Smooth muscle cell (in vitro differentiated cells): ENCODE results near the gene NARF. TPM values are rescaled to one million over a fixed set of nuclear protein-coding genes. Genes with fewer than 3 reads are reported as not detected.
"Not testable (repeated sequence)": the region's sequence is repeated elsewhere in the genome, so short reads cannot be mapped to it uniquely, and the experiment has no call there.

Source experiments
- DNase-seq: peaks from one replicate; lab custom pipeline; 2025; ENCODE audit not compliant: unreplicated experiment; lab: John Stamatoyannopoulos, UW
- H2AFZ ChIP-seq: fragments of 200-600 bp; sonication (generic); 2 replicates; pipeline ENCODE4 v1.6.0; 2016; ENCODE audit warnings: antibody characterized with exemption, low read depth, mild to moderate bottlenecking
- H3F3A ChIP-seq: fragments of 200-600 bp; sonication (generic); 2 replicates; pipeline ENCODE4 v1.6.0; 2017; ENCODE audit warnings: antibody characterized with exemption, low read depth
- H3K27ac ChIP-seq: fragments of 200-600 bp; sonication (generic); 2 replicates; pipeline ENCODE4 v1.5.1; 2016; ENCODE audit warnings: low read depth, mild to moderate bottlenecking
- H3K27me3 ChIP-seq: fragments of 200-600 bp; sonication (generic); 2 replicates; pipeline ENCODE4 v1.6.1; 2016; ENCODE audit warnings: low read depth, mild to moderate bottlenecking
- H3K36me3 ChIP-seq: fragments of 200-600 bp; sonication (generic); 2 replicates; pipeline ENCODE4 v1.5.1; 2016; ENCODE audit warnings: low read depth
- H3K4me1 ChIP-seq: fragments of 200-600 bp; sonication (generic); 2 replicates; pipeline ENCODE4 v1.5.1; 2016; ENCODE audit warnings: low read depth
- H3K4me2 ChIP-seq: fragments of 200-600 bp; sonication (generic); 2 replicates; pipeline ENCODE4 v1.6.0; 2016; ENCODE audit warnings: mild to moderate bottlenecking
- H3K4me3 ChIP-seq: fragments of 200-600 bp; sonication (generic); 2 replicates; pipeline ENCODE4 v1.5.1; 2016; ENCODE audit warnings: mild to moderate bottlenecking
- H3K79me2 ChIP-seq: fragments of 200-600 bp; sonication (generic); 2 replicates; pipeline ENCODE4 v1.6.0; 2016; ENCODE audit warnings: low read depth, mild to moderate bottlenecking
- H3K9ac ChIP-seq: fragments of 200-600 bp; sonication (generic); 2 replicates; pipeline ENCODE4 v1.6.0; 2016; ENCODE audit warnings: low read depth
- H3K9me3 ChIP-seq: fragments of 200-600 bp; sonication (generic); replicated peaks from 2 replicates; pipeline ENCODE4 v1.5.1; 2016; ENCODE audit warnings: low read depth
- H4K20me1 ChIP-seq: fragments of 200-600 bp; sonication (generic); 2 replicates; pipeline ENCODE4 v1.6.0; 2016; ENCODE audit warnings: low read depth
- WGBS: methylation state at CpG from one replicate; pipeline ENCODE4 v1.1.7; 2016; ENCODE audit warnings: low lambda C conversion rate; 5-methylcytosine and 5-hydroxymethylcytosine counted together
- polyA plus RNA-seq: library from polyadenylated mRNA; unstranded; fragments of >200 nt; fragmentation: Nextera tagmentation; extraction: Ambion mirVana; gene quantifications from 2 replicates; pipeline ENCODE4 v1.2.1, GENCODE V29; 2016
- total RNA-seq: library from RNA; depleted of rRNA; stranded (reverse); fragments of >200 nt; gene quantifications from 2 replicates; pipeline ENCODE4 v1.2.3, GENCODE V29; 2014
- TF ChIP-seq, protein P1 (sequence below): fragments of 200-600 bp; sonication (generic); IDR thresholded peaks from 2 replicates; pipeline ENCODE4 v1.5.1; 2017; ENCODE audit warnings: borderline replicate concordance, mild to moderate bottlenecking, antibody characterized with exemption; ENCODE audit not compliant: insufficient read depth, poor library complexity, severe bottlenecking

The NARF gene
- total and polyA plus RNA-seq, 2 experiments from 2014 or later = 52.0 to 178 TPM

GRCh38 chr17:82502207-82502606 is 43.7 kb downstream of the NARF start:
- H3K4me2 ChIP-seq = no peak overlapping the region

DNA sequence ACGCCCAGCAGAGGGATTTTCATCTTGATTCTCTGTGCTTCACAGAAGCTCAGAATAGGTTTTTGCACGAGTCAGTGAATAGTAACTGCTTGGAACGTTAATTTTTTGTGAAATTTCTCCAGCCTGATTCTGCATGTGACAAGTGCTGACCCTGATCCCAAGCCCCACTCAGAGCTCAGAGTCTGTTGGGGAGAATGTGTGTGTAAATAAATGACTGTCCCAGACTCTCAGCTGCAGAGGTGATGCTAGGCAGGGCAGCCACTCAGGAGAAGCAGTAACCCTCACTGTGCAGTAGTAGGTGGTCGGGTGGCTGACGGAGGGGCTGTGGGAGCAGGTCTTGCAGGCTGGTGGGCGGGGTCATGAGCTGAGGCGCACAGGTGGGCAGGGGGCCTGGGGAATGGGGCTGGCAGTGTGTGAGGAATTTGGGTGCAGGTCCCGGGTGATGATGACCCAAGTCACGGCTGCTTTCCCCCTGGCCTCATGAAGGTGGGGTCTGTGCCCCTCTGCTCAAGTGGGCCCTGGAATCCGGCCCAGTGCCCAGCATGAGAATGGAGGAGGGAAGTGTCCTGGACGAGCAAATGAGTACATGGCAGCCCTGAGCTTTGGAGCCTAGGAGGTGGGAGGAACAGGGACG is 44.7 kb downstream of the NARF start:
- Histone ChIP-seq H3K4me2 (no peak overlapping the region), H3K4me3 (no peak overlapping the region), H2AFZ (no peak overlapping the region), H3K79me2 (no peaks in the 10 kb centered on the region), H3F3A (no peaks in the 10 kb centered on the region), H3K4me1 (no peaks in the 10 kb centered on the region), H3K27ac (no peak overlapping the region), H4K20me1 (no peaks in the 10 kb centered on the region), H3K9me3 (no peaks in the 10 kb centered on the region), H3K27me3 (no peaks in the 10 kb centered on the region), H3K36me3 (no peaks in the 10 kb centered on the region), H3K9ac (no peak overlapping the region)
- no peak for DNase-seq
- TF ChIP-seq, protein P1, sequence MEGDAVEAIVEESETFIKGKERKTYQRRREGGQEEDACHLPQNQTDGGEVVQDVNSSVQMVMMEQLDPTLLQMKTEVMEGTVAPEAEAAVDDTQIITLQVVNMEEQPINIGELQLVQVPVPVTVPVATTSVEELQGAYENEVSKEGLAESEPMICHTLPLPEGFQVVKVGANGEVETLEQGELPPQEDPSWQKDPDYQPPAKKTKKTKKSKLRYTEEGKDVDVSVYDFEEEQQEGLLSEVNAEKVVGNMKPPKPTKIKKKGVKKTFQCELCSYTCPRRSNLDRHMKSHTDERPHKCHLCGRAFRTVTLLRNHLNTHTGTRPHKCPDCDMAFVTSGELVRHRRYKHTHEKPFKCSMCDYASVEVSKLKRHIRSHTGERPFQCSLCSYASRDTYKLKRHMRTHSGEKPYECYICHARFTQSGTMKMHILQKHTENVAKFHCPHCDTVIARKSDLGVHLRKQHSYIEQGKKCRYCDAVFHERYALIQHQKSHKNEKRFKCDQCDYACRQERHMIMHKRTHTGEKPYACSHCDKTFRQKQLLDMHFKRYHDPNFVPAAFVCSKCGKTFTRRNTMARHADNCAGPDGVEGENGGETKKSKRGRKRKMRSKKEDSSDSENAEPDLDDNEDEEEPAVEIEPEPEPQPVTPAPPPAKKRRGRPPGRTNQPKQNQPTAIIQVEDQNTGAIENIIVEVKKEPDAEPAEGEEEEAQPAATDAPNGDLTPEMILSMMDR = no peak
- 88% methylated on average over 11 of the region's 12 CpGs for WGBS

More at GRCh38 chr17:82502207-82502606, 43.7 kb downstream of the NARF start:
- no peak for DNase-seq
- no peaks in the 10 kb centered on the region for H3K36me3 ChIP-seq
- no peaks in the 10 kb centered on the region for H3K79me2 ChIP-seq
- H2AFZ ChIP-seq = no peak overlapping the region
- H3K4me3 ChIP-seq = no peak overlapping the region
- no peaks in the 10 kb centered on the region for H3K9me3 ChIP-seq
- no peak overlapping the region for H3K27ac ChIP-seq
- H3K27me3 ChIP-seq = no peaks in the 10 kb centered on the region
- peaks cover 4% of the 10 kb centered on the region for H3K4me1 ChIP-seq
- no peaks in the 10 kb centered on the region for H3F3A ChIP-seq
- TF ChIP-seq, protein P1 = no peak
- H3K9ac ChIP-seq = no peak overlapping the region
- WGBS = 87% methylated on average over 8 of the region's 8 CpGs
- H4K20me1 ChIP-seq = no peaks in the 10 kb centered on the region

DNA sequence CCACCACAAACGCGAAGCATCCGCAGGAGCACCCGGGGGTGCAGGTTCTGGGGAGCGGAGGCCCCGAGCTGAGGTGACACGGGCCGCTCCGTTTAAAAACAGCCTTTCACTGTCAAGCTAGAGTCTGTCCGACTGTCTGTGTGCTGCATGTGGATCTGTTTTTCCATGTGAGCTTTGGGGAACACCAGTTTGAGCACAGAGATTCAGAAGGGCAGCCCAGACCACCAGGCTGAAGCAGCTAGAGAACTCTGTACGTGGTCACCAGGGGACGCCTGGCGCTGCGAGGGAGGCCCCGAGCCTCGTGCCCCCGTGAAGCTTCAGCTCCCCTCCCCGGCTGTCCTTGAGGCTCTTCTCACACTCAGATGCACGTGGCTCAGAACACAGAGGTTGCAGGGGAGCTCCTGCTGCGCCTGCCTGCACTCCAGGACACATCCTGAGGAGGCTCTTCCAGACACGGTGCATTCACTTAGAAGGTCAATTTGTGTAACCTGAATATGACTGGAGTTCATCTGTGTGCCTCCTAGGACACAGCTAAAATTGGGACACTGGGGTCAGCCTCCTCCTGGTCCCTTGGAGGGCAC is 45.3 kb downstream of the NARF start:
- no peaks in the 10 kb centered on the region for H3K27me3 ChIP-seq
- no peak for DNase-seq
- no peak overlapping the region for H3K27ac ChIP-seq
- H3F3A ChIP-seq = no peaks in the 10 kb centered on the region
- H3K9me3 ChIP-seq = no peaks in the 10 kb centered on the region
- no peak overlapping the region for H2AFZ ChIP-seq
- no peaks in the 10 kb centered on the region for H3K79me2 ChIP-seq
- H3K4me2 ChIP-seq = no peak overlapping the region
- no peak overlapping the region for H3K4me3 ChIP-seq
- no peak overlapping the region for H3K9ac ChIP-seq
- TF ChIP-seq, protein P1 = no peak
- no peaks in the 10 kb centered on the region for H3K4me1 ChIP-seq
- no peaks in the 10 kb centered on the region for H4K20me1 ChIP-seq
- no peaks in the 10 kb centered on the region for H3K36me3 ChIP-seq
- WGBS = 89% methylated on average over 21 of the region's 21 CpGs

- no peak overlapping the region for H3K4me2 ChIP-seq
- H3K79me2 ChIP-seq = no peaks in the 10 kb centered on the region
- no peaks in the 10 kb centered on the region for H3K27me3 ChIP-seq
- WGBS = 95% methylated on average over 6 of the region's 6 CpGs
- TF ChIP-seq, protein P1 = no peak
- no peaks in the 10 kb centered on the region for H3K9me3 ChIP-seq
- no peaks in the 10 kb centered on the region for H3F3A ChIP-seq
- DNase-seq = no peak
- no peaks in the 10 kb centered on the region for H3K36me3 ChIP-seq
- no peak overlapping the region for H3K4me3 ChIP-seq
- no peak overlapping the region for H3K9ac ChIP-seq
- H3K27ac ChIP-seq = no peak overlapping the region
- no peak overlapping the region for H2AFZ ChIP-seq
- no peaks in the 10 kb centered on the region for H3K4me1 ChIP-seq
- H4K20me1 ChIP-seq = no peaks in the 10 kb centered on the region
These were observed 46.8 kb downstream of the NARF start for GRCh38 chr17:82505296-82505695.

GRCh38 chr17:82506402-82506801 is 47.9 kb downstream of the NARF start:
- not testable (repeated sequence) for H3K36me3 ChIP-seq, H3K9ac ChIP-seq, H3K4me3 ChIP-seq, DNase-seq, H3K27me3 ChIP-seq, H3K9me3 ChIP-seq, H3K79me2 ChIP-seq, H2AFZ ChIP-seq, H3F3A ChIP-seq, H4K20me1 ChIP-seq, H3K4me1 ChIP-seq, H3K4me2 ChIP-seq, H3K27ac ChIP-seq
- 70% methylated on average over 7 of the region's 7 CpGs for WGBS
